Progenitor cell of endocrine pancreas (in vitro differentiated cells): ENCODE measurements around the gene NXPH4. TPM values are rescaled to one million over a fixed set of nuclear protein-coding genes. Genes with fewer than 3 reads are reported as not detected.

ENCODE experiments used
- DNase-seq: peaks from one replicate; pipeline ENCODE4 v3.0.0; 2021; ENCODE audit warnings: low spot score; ENCODE audit not compliant: unreplicated experiment
- H3K27ac Mint-ChIP-seq: 2 replicates; pipeline ENCODE4 v1.8.0; 2021; ENCODE audit warnings: mild to moderate bottlenecking, moderate library complexity, mixed read lengths
- H3K27me3 Mint-ChIP-seq: 2 replicates; pipeline ENCODE4 v1.8.0; 2021; ENCODE audit warnings: mixed read lengths
- H3K36me3 Mint-ChIP-seq: 2 replicates; pipeline ENCODE4 v1.8.0; 2022; ENCODE audit warnings: mixed read lengths; ENCODE audit not compliant: insufficient read depth
- H3K4me1 Mint-ChIP-seq: 2 replicates; pipeline ENCODE4 v1.8.0; 2021; ENCODE audit warnings: low read depth, mixed read lengths
- H3K4me3 Mint-ChIP-seq: 2 replicates; pipeline ENCODE4 v1.8.0; 2021; ENCODE audit warnings: low read depth, mild to moderate bottlenecking, moderate library complexity, mixed read lengths
- H3K9me3 Mint-ChIP-seq: 2 replicates; pipeline ENCODE4 v1.8.0; 2021; ENCODE audit warnings: low read depth, mixed read lengths
- CTCF ChIP-seq: fragments of 200-600 bp; sonication (generic); IDR thresholded peaks from one replicate; pipeline ENCODE4 v1.5.0; 2021; ENCODE audit warnings: antibody characterized with exemption, mild to moderate bottlenecking; ENCODE audit not compliant: unreplicated experiment
- total RNA-seq: library from RNA; stranded (reverse); gene quantifications from 2 replicates; pipeline ENCODE4 v1.2.1, GENCODE V29; 2021

NXPH4 gene
- total RNA-seq, 1 donor from 2014 or later: 2.0 TPM

DNA sequence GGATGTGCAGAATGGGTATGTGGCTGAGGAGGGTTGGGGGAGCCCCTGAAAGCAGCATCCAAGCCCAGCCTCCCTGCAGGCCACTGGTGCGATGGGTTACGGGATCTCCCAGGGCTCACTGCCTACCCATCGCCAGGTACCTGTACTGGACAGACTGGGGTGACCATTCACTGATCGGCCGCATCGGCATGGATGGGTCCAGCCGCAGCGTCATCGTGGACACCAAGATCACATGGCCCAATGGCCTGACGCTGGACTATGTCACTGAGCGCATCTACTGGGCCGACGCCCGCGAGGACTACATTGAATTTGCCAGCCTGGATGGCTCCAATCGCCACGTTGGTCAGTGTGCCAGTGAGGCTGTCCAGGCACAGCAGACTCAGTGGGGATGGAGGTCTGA lies 18.3 kb upstream of the NXPH4 start:
- Mint-ChIP-seq H3K27ac (no peak overlapping the region), H3K9me3 (no peaks in the 10 kb centered on the region), H3K4me1 (no peaks in the 10 kb centered on the region), H3K27me3 (no peaks in the 10 kb centered on the region), H3K36me3 (peaks cover 14% of the 10 kb centered on the region), H3K4me3 (no peak overlapping the region)
- no peak for DNase-seq
- TF ChIP-seq CTCF: no peak

DNA sequence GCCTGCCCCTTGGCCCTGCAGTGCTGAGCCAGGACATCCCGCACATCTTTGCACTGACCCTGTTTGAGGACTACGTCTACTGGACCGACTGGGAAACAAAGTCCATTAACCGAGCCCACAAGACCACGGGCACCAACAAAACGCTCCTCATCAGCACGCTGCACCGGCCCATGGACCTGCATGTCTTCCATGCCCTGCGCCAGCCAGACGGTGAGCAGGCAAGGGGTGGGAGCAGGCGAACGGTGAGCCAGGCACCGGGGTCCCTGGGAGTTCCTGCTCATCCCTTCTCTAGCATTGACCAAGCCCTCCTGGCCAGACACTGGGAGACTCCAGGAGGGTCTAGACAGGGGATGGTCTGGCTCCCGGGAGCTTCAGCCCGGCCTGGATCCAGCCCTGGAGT lies 17.4 kb upstream of the NXPH4 start:
- Mint-ChIP-seq H3K27ac (no peak overlapping the region), H3K9me3 (no peaks in the 10 kb centered on the region), H3K4me3 (no peak overlapping the region), H3K4me1 (no peaks in the 10 kb centered on the region), H3K27me3 (no peaks in the 10 kb centered on the region), H3K36me3 (peaks cover 15% of the 10 kb centered on the region)
- TF ChIP-seq CTCF: no peak
- DNase-seq: no peak

- Mint-ChIP-seq H3K36me3 (peaks cover 16% of the 10 kb centered on the region), H3K4me1 (no peaks in the 10 kb centered on the region), H3K27ac (no peak overlapping the region), H3K9me3 (no peaks in the 10 kb centered on the region), H3K27me3 (no peaks in the 10 kb centered on the region), H3K4me3 (no peak overlapping the region)
- TF ChIP-seq CTCF: no peak
- no peak for DNase-seq
Measured at GRCh38 chr12:57200497-57200896, 16.1 kb upstream of the NXPH4 start.

GRCh38 chr12:57201219-57201618 lies 15.4 kb upstream of the NXPH4 start:
- H3K27ac Mint-ChIP-seq: no peak overlapping the region
- no peak overlapping the region for H3K4me3 Mint-ChIP-seq
- no peaks in the 10 kb centered on the region for H3K9me3 Mint-ChIP-seq
- peaks cover 15% of the 10 kb centered on the region for H3K36me3 Mint-ChIP-seq
- no peaks in the 10 kb centered on the region for H3K27me3 Mint-ChIP-seq
- H3K4me1 Mint-ChIP-seq: no peaks in the 10 kb centered on the region
- TF ChIP-seq CTCF: no peak
- no peak for DNase-seq

GRCh38 chr12:57201631-57202030 lies 15.0 kb upstream of the NXPH4 start:
- no peaks in the 10 kb centered on the region for H3K9me3 Mint-ChIP-seq
- no peak for DNase-seq
- no peak overlapping the region for H3K27ac Mint-ChIP-seq
- no peak for TF ChIP-seq CTCF
- no peaks in the 10 kb centered on the region for H3K4me1 Mint-ChIP-seq
- no peaks in the 10 kb centered on the region for H3K27me3 Mint-ChIP-seq
- peaks cover 12% of the 10 kb centered on the region for H3K36me3 Mint-ChIP-seq
- H3K4me3 Mint-ChIP-seq: no peak overlapping the region
